Astrocyte (in vitro differentiated cells and primary cell): ENCODE data around the gene PRR22. TPM values are rescaled to one million over a fixed set of nuclear protein-coding genes. Genes with fewer than 3 reads are reported as not detected.
A peak's percentile ranks its signal among the peaks of the same experiment; 100 is the strongest.

Experiments used
- DNase-seq: peaks from one replicate; pipeline ENCODE4 v3.0.0-alpha.2; 2010; ENCODE audit warnings: low read depth
- FAIRE-seq: peaks from 2 replicates; lab custom pipeline; 2011; peaks lifted over from hg19 to GRCh38; lab: Jason Lieb, UNC
- H2AFZ ChIP-seq: 2 replicates; pipeline ENCODE4 v1.6.0; 2012; ENCODE audit warnings: low read depth, low read length, inconsistent platforms
- H3K27ac ChIP-seq: 2 replicates; pipeline ENCODE4 v1.5.1; 2011; ENCODE audit warnings: low read depth, low read length, inconsistent platforms
- H3K27me3 ChIP-seq: 2 replicates; pipeline ENCODE4 v1.6.0; 2011; ENCODE audit warnings: low read length, inconsistent platforms; ENCODE audit not compliant: insufficient read depth
- H3K36me3 ChIP-seq: 2 replicates; pipeline ENCODE4 v1.5.1; 2011; ENCODE audit warnings: low read length, inconsistent platforms; ENCODE audit not compliant: insufficient read depth
- H3K4me1 ChIP-seq: 2 replicates; pipeline ENCODE4 v1.5.1; 2011; ENCODE audit warnings: low read length, inconsistent platforms; ENCODE audit not compliant: insufficient read depth
- H3K4me2 ChIP-seq: 2 replicates; pipeline ENCODE4 v1.6.0; 2012; ENCODE audit warnings: low read length, inconsistent platforms
- H3K4me3 ChIP-seq: 2 replicates; pipeline ENCODE4 v1.5.1; 2011; ENCODE audit warnings: low read depth, mild to moderate bottlenecking, low read length, inconsistent platforms; ENCODE audit not compliant: insufficient read depth
- H3K79me2 ChIP-seq: 2 replicates; pipeline ENCODE4 v1.6.0; 2012; ENCODE audit warnings: mild to moderate bottlenecking, low read length, inconsistent platforms; ENCODE audit not compliant: insufficient read depth
- H3K9ac ChIP-seq: 2 replicates; pipeline ENCODE4 v1.6.0; 2012; ENCODE audit warnings: mild to moderate bottlenecking, low read length, inconsistent platforms
- H3K9me3 ChIP-seq: 2 replicates; pipeline ENCODE4 v1.5.1; 2012; ENCODE audit warnings: low read depth, mild to moderate bottlenecking, low read length, inconsistent platforms; ENCODE audit not compliant: insufficient read depth
- H4K20me1 ChIP-seq: 2 replicates; pipeline ENCODE4 v1.6.0; 2012; ENCODE audit warnings: low read length, inconsistent platforms; ENCODE audit not compliant: insufficient read depth
- H3K27ac Mint-ChIP-seq: one replicate; pipeline ENCODE4 v1.8.0; 2021; ENCODE audit warnings: mild to moderate bottlenecking, mixed read lengths; ENCODE audit not compliant: unreplicated experiment
- H3K27me3 Mint-ChIP-seq: one replicate; pipeline ENCODE4 v1.8.0; 2021; ENCODE audit warnings: low read depth, mixed read lengths; ENCODE audit not compliant: unreplicated experiment
- H3K36me3 Mint-ChIP-seq: one replicate; pipeline ENCODE4 v1.8.0; 2021; ENCODE audit warnings: low read depth, mixed read lengths; ENCODE audit not compliant: unreplicated experiment
- H3K4me1 Mint-ChIP-seq: one replicate; pipeline ENCODE4 v1.8.0; 2021; ENCODE audit warnings: low read depth, mixed read lengths; ENCODE audit not compliant: unreplicated experiment
- H3K4me3 Mint-ChIP-seq: one replicate; pipeline ENCODE4 v1.8.0; 2021; ENCODE audit warnings: mild to moderate bottlenecking, moderate library complexity, mixed read lengths; ENCODE audit not compliant: unreplicated experiment
- H3K9me3 Mint-ChIP-seq: one replicate; pipeline ENCODE4 v1.8.0; 2021; ENCODE audit warnings: mild to moderate bottlenecking, mixed read lengths; ENCODE audit not compliant: unreplicated experiment
- EZH2 ChIP-seq: IDR thresholded peaks from 2 replicates; pipeline ENCODE4 v1.6.1; 2012; ENCODE audit warnings: mild to moderate bottlenecking, low read length, inconsistent platforms; ENCODE audit not compliant: insufficient read depth
- total RNA-seq: library from RNA; stranded (reverse); gene quantifications from 2 replicates; pipeline ENCODE4 v1.2.1, GENCODE V29; 2021
- TF ChIP-seq, protein P1 (sequence below): IDR thresholded peaks from 2 replicates; pipeline ENCODE4 v1.5.1; 2011; ENCODE audit warnings: low read depth, mild to moderate bottlenecking, inconsistent platforms, low read length, moderate library complexity; ENCODE audit not compliant: insufficient read depth

The PRR22 gene
- total RNA-seq, 1 donor from 2014 or later = 2.4 TPM

DNA sequence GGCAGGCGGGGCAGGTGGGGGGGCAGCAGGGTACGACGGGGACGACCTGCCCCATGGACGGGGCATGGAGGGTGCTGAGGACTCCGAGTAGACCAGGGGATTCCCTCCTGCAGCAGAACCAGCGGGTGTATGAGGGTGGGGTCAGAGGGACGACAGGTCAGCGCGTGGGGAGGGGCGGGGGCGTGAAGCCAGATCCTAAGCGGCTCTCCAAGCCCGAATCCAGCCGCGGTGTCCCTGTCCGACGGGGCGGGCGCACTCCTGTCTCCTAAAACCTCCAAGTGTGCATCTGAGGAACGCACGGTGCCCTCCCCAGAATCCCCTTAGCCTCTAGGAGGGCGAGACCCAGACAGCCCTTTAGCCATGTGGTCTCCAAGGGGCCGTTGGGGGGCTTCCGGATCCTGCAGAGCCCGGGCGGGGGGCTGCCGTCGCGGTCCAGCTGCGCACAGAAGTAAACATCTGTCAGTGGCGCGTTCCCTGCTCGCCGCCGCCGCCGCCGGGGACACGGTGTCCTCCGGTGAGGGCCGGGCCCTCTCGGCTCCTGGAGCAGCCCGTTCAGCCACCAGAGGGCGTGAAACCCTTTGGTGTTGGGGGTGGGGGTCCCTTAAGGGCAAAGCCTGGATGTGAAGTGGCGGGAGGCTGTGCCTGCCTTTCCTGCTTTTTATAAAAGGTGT, 21.1 kb upstream of the PRR22 start:
- Mint-ChIP-seq H3K4me3 (peak overlapping the region; percentile 34), H3K27ac (no peak overlapping the region), H3K27me3 (peaks cover 41% of the 10 kb centered on the region), H3K9me3 (no peaks in the 10 kb centered on the region), H3K4me1 (no peaks in the 10 kb centered on the region), H3K36me3 (no peaks in the 10 kb centered on the region)
- no peak overlapping the region for H3K9ac ChIP-seq
- no peaks in the 10 kb centered on the region for H4K20me1 ChIP-seq
- no peaks in the 10 kb centered on the region for H3K9me3 ChIP-seq
- H3K4me3 ChIP-seq = no peak overlapping the region
- no peak for FAIRE-seq
- TF ChIP-seq, protein P1, sequence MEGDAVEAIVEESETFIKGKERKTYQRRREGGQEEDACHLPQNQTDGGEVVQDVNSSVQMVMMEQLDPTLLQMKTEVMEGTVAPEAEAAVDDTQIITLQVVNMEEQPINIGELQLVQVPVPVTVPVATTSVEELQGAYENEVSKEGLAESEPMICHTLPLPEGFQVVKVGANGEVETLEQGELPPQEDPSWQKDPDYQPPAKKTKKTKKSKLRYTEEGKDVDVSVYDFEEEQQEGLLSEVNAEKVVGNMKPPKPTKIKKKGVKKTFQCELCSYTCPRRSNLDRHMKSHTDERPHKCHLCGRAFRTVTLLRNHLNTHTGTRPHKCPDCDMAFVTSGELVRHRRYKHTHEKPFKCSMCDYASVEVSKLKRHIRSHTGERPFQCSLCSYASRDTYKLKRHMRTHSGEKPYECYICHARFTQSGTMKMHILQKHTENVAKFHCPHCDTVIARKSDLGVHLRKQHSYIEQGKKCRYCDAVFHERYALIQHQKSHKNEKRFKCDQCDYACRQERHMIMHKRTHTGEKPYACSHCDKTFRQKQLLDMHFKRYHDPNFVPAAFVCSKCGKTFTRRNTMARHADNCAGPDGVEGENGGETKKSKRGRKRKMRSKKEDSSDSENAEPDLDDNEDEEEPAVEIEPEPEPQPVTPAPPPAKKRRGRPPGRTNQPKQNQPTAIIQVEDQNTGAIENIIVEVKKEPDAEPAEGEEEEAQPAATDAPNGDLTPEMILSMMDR = peak; percentile 45
- TF ChIP-seq EZH2 = peak; percentile 96
- H2AFZ ChIP-seq = no peak overlapping the region
- no peaks in the 10 kb centered on the region for H3K36me3 ChIP-seq
- H3K27me3 ChIP-seq = peaks cover 20% of the 10 kb centered on the region
- no peak overlapping the region for H3K27ac ChIP-seq
- no peaks in the 10 kb centered on the region for H3K79me2 ChIP-seq
- no peak overlapping the region for H3K4me2 ChIP-seq
- H3K4me1 ChIP-seq = peaks cover 5% of the 10 kb centered on the region
- no peak for DNase-seq

DNA sequence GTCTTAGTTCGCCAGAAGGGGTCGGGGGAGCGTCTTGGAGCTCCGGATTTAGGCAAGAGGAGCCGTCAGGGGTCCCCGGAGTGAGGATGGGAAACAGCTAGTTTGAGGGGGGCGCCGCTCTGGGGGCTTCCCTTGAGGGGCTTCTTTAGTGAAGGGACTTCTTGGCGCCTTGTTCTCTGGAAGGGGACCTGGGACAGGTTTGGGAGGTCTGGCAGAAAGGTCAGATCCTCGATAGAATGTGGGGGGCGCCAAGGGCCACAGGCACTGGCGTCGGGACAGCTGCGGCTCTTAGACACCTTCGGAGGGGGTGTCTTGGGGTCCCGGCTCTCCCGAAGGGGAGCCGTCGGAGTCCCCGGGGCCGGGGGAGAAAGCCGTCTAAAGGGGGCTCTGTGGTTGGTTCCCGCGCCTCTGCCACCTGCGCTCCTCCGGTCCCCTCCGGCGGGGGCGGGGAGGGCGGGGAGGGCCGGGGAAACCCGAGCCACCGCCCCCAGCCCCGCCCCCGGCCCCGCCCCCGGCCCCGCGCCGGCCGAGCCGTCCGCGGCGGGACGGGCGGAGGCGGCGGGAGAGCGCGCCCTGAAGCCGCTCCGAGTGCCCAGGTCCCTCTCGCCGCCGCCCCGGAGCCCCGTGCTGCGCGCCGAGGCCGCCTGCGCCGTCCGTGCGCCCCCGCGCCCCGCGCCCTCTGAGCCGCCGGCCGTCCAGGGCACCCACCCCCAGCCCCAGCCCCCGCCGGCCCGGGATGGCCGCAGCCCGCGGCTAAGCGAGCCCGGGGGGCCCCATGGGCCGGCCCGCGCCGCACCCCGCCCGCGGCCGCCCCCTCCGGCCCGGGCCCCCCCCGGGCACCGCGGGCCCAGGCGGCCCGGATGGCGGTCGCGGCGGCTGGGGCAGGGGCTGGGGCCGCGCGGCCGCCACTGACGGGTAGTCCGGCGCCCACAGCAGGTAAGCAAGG, 20.2 kb upstream of the PRR22 start, which contains the start of gene NRTN:
Gene NRTN (plus strand): TSS at position 552 of the 946 bp plus-strand sequence. CDS start 19,099 bp downstream, outside the sequence.
- Histone ChIP-seq H3K4me2 (peak within 1 kb of the TSS; percentile 86), H3K9me3 (no peaks in the 10 kb centered on the region), H3K27ac (no peak within 1 kb of the TSS), H3K79me2 (no peaks in the 10 kb centered on the region), H3K36me3 (no peaks in the 10 kb centered on the region), H3K4me3 (no peak within 1 kb of the TSS), H3K9ac (no peak within 1 kb of the TSS), H2AFZ (peak within 1 kb of the TSS; percentile 58), H4K20me1 (no peaks in the 10 kb centered on the region), H3K4me1 (peaks cover 5% of the 10 kb centered on the region), H3K27me3 (peaks cover 20% of the 10 kb centered on the region)
- no peaks in the 10 kb centered on the region for H3K36me3 Mint-ChIP-seq
- no peak for FAIRE-seq
- no peak for DNase-seq
- H3K9me3 Mint-ChIP-seq = no peaks in the 10 kb centered on the region
- peak within 1 kb of the TSS; percentile 34 for H3K4me3 Mint-ChIP-seq
- no peaks in the 10 kb centered on the region for H3K4me1 Mint-ChIP-seq
- H3K27ac Mint-ChIP-seq = no peak within 1 kb of the TSS
- peak; percentile 48 for TF ChIP-seq EZH2
- TF ChIP-seq, protein P1 = no peak
- H3K27me3 Mint-ChIP-seq = peaks cover 41% of the 10 kb centered on the region
